ENCODE results near the gene PALLD. TPM values are rescaled to one million over a fixed set of nuclear protein-coding genes. Genes with fewer than 3 reads are reported as not detected.

Gene PALLD
- total and polyA plus RNA-seq, 2 donors (not counting 3 experiments of a cell fraction or from before 2014, with no cell fraction given), result 13.4 to 48.2 TPM

GRCh38 chr4:168777277-168777965 lies 280.6 kb downstream of the PALLD start:
- Histone ChIP-seq H3K9me1 (replicated peaks; ENCODE audit: control insufficient read depth, extremely low read depth, insufficient read depth, low read length) (no peaks in the 10 kb centered on the region), H4K20me1 (replicated peaks; ENCODE audit: control insufficient read depth, extremely low read depth, insufficient read depth, low read length) (no peaks in the 10 kb centered on the region), H2AFZ (ENCODE audit: low read depth, low read length) (no peak overlapping the region), H3K27me3 (ENCODE audit: control insufficient read depth in 2 of 2, insufficient read depth in 2 of 2, low read length in 2 of 2) (no peaks in the 10 kb centered on the region), H3K79me2 (ENCODE audit: control insufficient read depth, insufficient read depth, low read length) (no peaks in the 10 kb centered on the region), H3K4me1 (ENCODE audit: control insufficient read depth, extremely low read depth, insufficient read depth, low read length) (peaks cover 7% of the 10 kb centered on the region), H3K4me3 (replicated peaks in 1 of 3; ENCODE audit: insufficient read depth in 1 of 3, low read depth in 1 of 3, low read length in 3 of 3) (no peak overlapping the region), H3K9me3 (replicated peaks; ENCODE audit: control insufficient read depth, insufficient read depth, low read length) (no peaks in the 10 kb centered on the region), H3K27ac (ENCODE audit: insufficient read depth, low read depth, low read length) (no peak overlapping the region), H3K4me2 (ENCODE audit: insufficient read depth, low read length) (no peak overlapping the region), H3K9ac (replicated peaks; ENCODE audit: extremely low read depth, insufficient read depth, low read length) (no peak overlapping the region), H3K36me3 (ENCODE audit: control insufficient read depth in 2 of 2, extremely low read depth in 1 of 2, insufficient read depth in 2 of 2, low read length in 2 of 2) (no peaks in the 10 kb centered on the region)
- dilution Hi-C loops (cut with MboI; ENCODE audit: extremely low pct_ligation_motif_present, low sequenced_read_pairs), result no loop called here
- CTCF ChIA-PET, result interaction anchor here (1.2 kb wide), 1 partner anchor 45 kb away, joined by 3 read pairs; no protein-coding TSS in a partner anchor
- intact Hi-C loops (cut with micrococcal nuclease), result no loop called here
- POLR2A ChIA-PET, result no interaction called here
- TF ChIP-seq POLR2AphosphoS5 (IDR thresholded peaks at IDR 0.05; ENCODE audit: insufficient read depth, low read depth, low read length), result no peak
- TF ChIP-seq CTCF (IDR thresholded peaks at IDR 0.05; ENCODE audit: extremely low read depth in 1 of 2, insufficient read depth in 1 of 2, low read depth in 1 of 2, low read length in 2 of 2), result no peak
- TF ChIP-seq GATA2 (IDR thresholded peaks at IDR 0.05; ENCODE audit: insufficient read depth, insufficient read length, low read depth, low read length), result no peak
- no peak for TF ChIP-seq POLR2A (IDR thresholded peaks at IDR 0.05; ENCODE audit: low read depth, low read length)
- TF ChIP-seq JUN (IDR thresholded peaks at IDR 0.05; ENCODE audit: borderline replicate concordance, insufficient read depth, insufficient read length, low read depth), result no peak
- DNase-seq (ENCODE audit: low read depth, low spot score) (peak; percentile 25), FAIRE-seq (peak; percentile 8)
- no TSS peak for BruUV-seq (replicated peaks)

GRCh38 chr4:168781341-168781740 lies 284.5 kb downstream of the PALLD start:
- Histone ChIP-seq H4K20me1 (replicated peaks; ENCODE audit: control insufficient read depth, extremely low read depth, insufficient read depth, low read length) (no peaks in the 10 kb centered on the region), H3K27ac (ENCODE audit: insufficient read depth, low read depth, low read length) (no peak overlapping the region), H3K79me2 (ENCODE audit: control insufficient read depth, insufficient read depth, low read length) (no peaks in the 10 kb centered on the region), H3K4me3 (replicated peaks in 1 of 3; ENCODE audit: insufficient read depth in 1 of 3, low read depth in 1 of 3, low read length in 3 of 3) (no peak overlapping the region), H3K9ac (replicated peaks; ENCODE audit: extremely low read depth, insufficient read depth, low read length) (no peak overlapping the region), H2AFZ (ENCODE audit: low read depth, low read length) (no peak overlapping the region), H3K27me3 (ENCODE audit: control insufficient read depth in 2 of 2, insufficient read depth in 2 of 2, low read length in 2 of 2) (no peaks in the 10 kb centered on the region), H3K9me3 (replicated peaks; ENCODE audit: control insufficient read depth, insufficient read depth, low read length) (no peaks in the 10 kb centered on the region), H3K4me2 (ENCODE audit: insufficient read depth, low read length) (no peak overlapping the region), H3K36me3 (ENCODE audit: control insufficient read depth in 2 of 2, extremely low read depth in 1 of 2, insufficient read depth in 2 of 2, low read length in 2 of 2) (no peaks in the 10 kb centered on the region), H3K4me1 (ENCODE audit: control insufficient read depth, extremely low read depth, insufficient read depth, low read length) (peaks cover 7% of the 10 kb centered on the region), H3K9me1 (replicated peaks; ENCODE audit: control insufficient read depth, extremely low read depth, insufficient read depth, low read length) (no peaks in the 10 kb centered on the region)
- DNase-seq (ENCODE audit: low read depth, low spot score) (no peak), FAIRE-seq (no peak)
- dilution Hi-C loops (cut with MboI; ENCODE audit: extremely low pct_ligation_motif_present, low sequenced_read_pairs) (no loop called here), intact Hi-C loops (cut with micrococcal nuclease) (no loop called here)
- no TSS peak for BruUV-seq (replicated peaks)
- CTCF ChIA-PET, result no interaction called here
- POLR2A ChIA-PET, result no interaction called here
- no peak for TF ChIP-seq POLR2A (IDR thresholded peaks at IDR 0.05; ENCODE audit: low read depth, low read length)
- TF ChIP-seq CTCF (IDR thresholded peaks at IDR 0.05; ENCODE audit: extremely low read depth in 1 of 2, insufficient read depth in 1 of 2, low read depth in 1 of 2, low read length in 2 of 2), result no peak
- no peak for TF ChIP-seq FOS (IDR thresholded peaks at IDR 0.05; ENCODE audit: borderline replicate concordance, insufficient read depth, low read length)
- TF ChIP-seq, protein P1, sequence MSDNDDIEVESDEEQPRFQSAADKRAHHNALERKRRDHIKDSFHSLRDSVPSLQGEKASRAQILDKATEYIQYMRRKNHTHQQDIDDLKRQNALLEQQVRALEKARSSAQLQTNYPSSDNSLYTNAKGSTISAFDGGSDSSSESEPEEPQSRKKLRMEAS (IDR thresholded peaks at IDR 0.05; ENCODE audit: insufficient read depth, insufficient read length), result no peak

Data from endothelial cell of umbilical vein (primary cell).